ENCODE results near the gene MAP1S. TPM values are rescaled to one million over a fixed set of nuclear protein-coding genes. Genes with fewer than 3 reads are reported as not detected.

MAP1S gene
- total RNA-seq = 10 to 100 TPM; 20.0 to 61.5 (median 35.1) TPM

DNA sequence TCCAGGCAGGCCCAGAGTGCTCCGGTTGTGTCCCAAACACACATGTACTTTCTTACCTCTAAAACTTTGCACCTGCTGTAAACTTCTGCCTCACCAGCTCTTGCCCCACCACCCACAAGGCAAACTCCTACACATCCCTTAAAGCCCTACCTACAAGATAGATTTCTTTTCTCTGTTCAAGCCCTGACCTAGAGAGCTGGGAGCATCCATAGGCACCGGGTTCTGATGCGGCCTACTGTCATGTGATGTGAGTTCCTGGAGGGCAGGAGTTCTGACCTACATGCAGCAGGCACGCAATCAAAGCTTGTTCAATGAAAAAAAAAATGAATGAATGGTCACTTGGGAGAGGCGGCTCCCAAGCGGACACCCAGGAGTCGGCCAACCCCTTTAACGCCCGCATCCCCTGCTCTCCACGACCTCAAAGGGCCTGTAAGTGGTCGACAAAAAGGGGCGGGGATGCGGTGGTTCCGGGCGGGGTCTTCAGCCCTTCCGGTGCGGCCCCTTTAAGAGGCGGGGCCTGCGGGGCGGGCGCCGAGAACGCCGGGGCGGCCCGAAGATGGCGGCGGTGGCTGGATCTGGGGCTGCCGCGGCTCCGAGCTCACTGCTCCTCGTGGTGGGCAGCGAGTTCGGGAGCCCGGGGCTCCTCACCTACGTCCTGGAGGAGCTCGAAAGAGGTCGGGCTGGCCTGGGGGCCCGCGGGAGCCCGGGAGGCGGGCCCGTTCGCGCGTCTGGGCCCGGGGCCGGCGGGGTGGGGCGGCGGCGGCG is at the start of gene MAP1S:
MAP1S (plus strand) TSS at position 534 of the 765 bp plus-strand sequence; CDS start at position 557, 23 bp downstream.
- in situ Hi-C loops (cut with MboI; ENCODE audit: low sequenced_read_pairs in 4 of 4) = loop anchor here in 1 of 4 donors (10.0 kb wide), 1 partner anchor 46 kb away; no protein-coding TSS in a partner anchor
- peak in 1 of 2 donors; percentile 71 for ATAC-seq

GRCh38 chr19:17671906-17672305 is 47.4 kb upstream of the MAP1S start:
- H3K27ac ChIP-seq = no peak overlapping the region
- peak in 1 of 2 donors; percentile 39 for ATAC-seq
- H3K27me3 ChIP-seq = peaks cover 0 to 3% (median 0%) of the 10 kb centered on the region in 3 donors
- no peaks in the 10 kb centered on the region for H3K36me3 ChIP-seq
- no peak for TF ChIP-seq CTCF (IDR thresholded peaks at IDR 0.05 in 4 of 5, conservative IDR thresholded peaks at IDR 0.05 in 1 of 5)
- TF ChIP-seq POLR2A (IDR thresholded peaks at IDR 0.05) = no peak
- no peak overlapping the region for H3K4me3 ChIP-seq
- DNase-seq = no peak
- in situ Hi-C loops (cut with MboI; ENCODE audit: low sequenced_read_pairs in 4 of 4) = no loop called here
- no peaks in the 10 kb centered on the region for H3K9me3 ChIP-seq
- intact Hi-C loops (cut with DNase I; ENCODE audit: low total_unique reads) = no loop called here
- H3K4me1 ChIP-seq = no peaks in the 10 kb centered on the region

More for the DNA sequence above, at the start of gene MAP1S:
- H3K27ac ChIP-seq = peak within 1 kb of the TSS; percentile 66 to 87 (median 76)
- peaks cover 27 to 29% of the 10 kb centered on the region in 2 donors for H3K4me1 ChIP-seq
- intact Hi-C loops (cut with DNase I; ENCODE audit: low total_unique reads) = no loop called here
- peak within 1 kb of the TSS; percentile 67 to 93 (median 79) for H3K4me3 ChIP-seq
- peaks cover 0 to 5% of the 10 kb centered on the region in 2 donors for H3K36me3 ChIP-seq
- no peaks in the 10 kb centered on the region for H3K9me3 ChIP-seq
- H3K27me3 ChIP-seq = no peaks in the 10 kb centered on the region
- TF ChIP-seq POLR2A (IDR thresholded peaks at IDR 0.05) (peak; percentile 65 to 73), CTCF (IDR thresholded peaks at IDR 0.05 in 4 of 5, conservative IDR thresholded peaks at IDR 0.05 in 1 of 5) (no peak)
- DNase-seq = peak in 1 of 2 donors; percentile 20

DNA sequence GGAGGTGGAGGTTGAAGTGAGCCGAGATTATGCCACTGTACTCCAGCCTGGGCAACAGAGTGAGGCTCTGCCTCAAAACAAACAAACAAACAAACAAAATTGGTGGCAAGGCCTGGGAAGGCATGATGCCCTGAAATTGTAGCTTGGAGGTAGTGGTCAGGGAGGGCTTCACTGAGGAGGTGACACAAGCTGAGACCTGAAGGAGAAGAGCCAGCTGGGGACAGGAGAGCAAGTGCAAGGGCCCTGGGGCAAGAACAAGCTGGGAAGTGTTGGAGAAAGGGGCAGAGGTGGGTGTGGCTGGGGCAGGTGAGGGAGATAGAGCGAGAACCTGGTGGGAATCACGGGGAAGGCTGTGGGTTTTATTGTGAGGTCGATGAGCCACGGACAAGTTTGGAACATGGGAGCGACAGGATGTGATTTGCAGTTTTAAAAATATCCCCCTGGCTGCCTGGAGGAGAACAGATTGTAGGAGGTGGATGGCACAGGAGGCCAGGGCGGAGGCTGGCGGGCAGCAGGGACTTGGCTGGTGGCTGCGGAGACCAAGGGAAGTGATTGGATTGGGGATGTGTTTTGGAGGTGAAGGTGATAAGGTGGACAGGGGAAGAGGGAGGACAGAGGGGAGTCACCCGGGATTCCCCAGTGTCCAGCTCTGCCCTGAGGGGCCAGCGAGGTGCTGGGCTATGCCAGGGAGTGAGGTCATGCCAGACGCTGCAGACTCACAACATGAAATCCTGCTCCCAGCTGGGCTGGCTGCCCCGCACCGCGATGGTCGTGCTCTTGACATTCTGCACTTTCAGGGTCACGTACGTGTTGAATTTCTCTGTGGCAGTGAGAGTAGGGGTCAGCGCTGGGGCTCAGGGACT is 45.1 kb upstream of the MAP1S start:
- Histone ChIP-seq H3K27me3 (peaks cover 4 to 5% (median 4%) of the 10 kb centered on the region in 3 donors), H3K4me3 (no peak overlapping the region), H3K9me3 (no peaks in the 10 kb centered on the region), H3K36me3 (no peaks in the 10 kb centered on the region), H3K27ac (no peak overlapping the region), H3K4me1 (no peaks in the 10 kb centered on the region)
- intact Hi-C loops (cut with DNase I; ENCODE audit: low total_unique reads) (no loop called here), in situ Hi-C loops (cut with MboI; ENCODE audit: low sequenced_read_pairs in 4 of 4) (no loop called here)
- no peak for ATAC-seq
- DNase-seq = no peak
- TF ChIP-seq CTCF (IDR thresholded peaks at IDR 0.05 in 4 of 5, conservative IDR thresholded peaks at IDR 0.05 in 1 of 5) (no peak), POLR2A (IDR thresholded peaks at IDR 0.05) (no peak)

DNA sequence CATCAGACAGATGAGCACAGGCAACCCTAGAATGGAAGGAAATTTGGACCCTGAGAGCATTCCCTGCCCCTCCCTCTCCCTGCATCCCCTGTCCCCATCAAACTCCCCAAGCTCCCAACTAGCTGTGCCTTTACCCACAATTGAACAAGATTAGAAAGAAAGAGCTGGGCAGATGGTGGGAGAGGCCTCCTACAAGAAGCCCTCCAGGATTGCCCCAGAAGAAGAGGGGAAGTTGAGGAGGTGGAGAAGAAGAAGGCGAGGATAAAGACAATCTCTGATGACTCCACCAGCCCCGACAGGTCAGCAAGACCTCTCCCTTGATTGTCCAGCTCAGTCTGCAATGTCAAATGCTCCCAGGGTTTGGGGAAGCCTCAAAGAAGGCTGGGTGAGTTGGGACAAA is 43.0 kb upstream of the MAP1S start:
- DNase-seq (no peak), ATAC-seq (no peak)
- Histone ChIP-seq H3K27ac (no peak overlapping the region), H3K4me1 (peaks cover 7 to 12% of the 10 kb centered on the region in 2 donors), H3K27me3 (peaks cover 4 to 16% (median 9%) of the 10 kb centered on the region in 3 donors), H3K4me3 (no peak overlapping the region), H3K9me3 (no peaks in the 10 kb centered on the region), H3K36me3 (no peaks in the 10 kb centered on the region)
- intact Hi-C loops (cut with DNase I; ENCODE audit: low total_unique reads) (no loop called here), in situ Hi-C loops (cut with MboI; ENCODE audit: low sequenced_read_pairs in 4 of 4) (no loop called here)
- TF ChIP-seq POLR2A (IDR thresholded peaks at IDR 0.05) (no peak), CTCF (IDR thresholded peaks at IDR 0.05 in 4 of 5, conservative IDR thresholded peaks at IDR 0.05 in 1 of 5) (no peak)

Measured in gastrocnemius medialis (tissue), 4 donors.